Neuronal stem cell (in vitro differentiated cells): Measurements from ENCODE around the gene CTNND2.
"Not testable (repeated sequence)": the region's sequence is repeated elsewhere in the genome, so short reads cannot be mapped to it uniquely, and the experiment has no call there.

Experiments
- DNase-seq: peaks from one replicate; pipeline ENCODE4 v3.0.0-alpha.2; 2013; ENCODE audit warnings: low spot score
- H2AFZ ChIP-seq: one replicate; pipeline ENCODE4 v1.6.1; 2013; ENCODE audit warnings: mild to moderate bottlenecking, low read length, inconsistent platforms
- H2AK5ac ChIP-seq: 2 replicates; pipeline ENCODE4 v1.6.1; 2013; ENCODE audit warnings: low read depth, mild to moderate bottlenecking, inconsistent platforms, low read length, moderate library complexity, mixed read lengths
- H2BK120ac ChIP-seq: 2 replicates; pipeline ENCODE4 v1.6.1; 2013; ENCODE audit warnings: low read depth, mild to moderate bottlenecking, inconsistent platforms, low read length, moderate library complexity, mixed read lengths
- H2BK12ac ChIP-seq: one replicate; pipeline ENCODE4 v1.6.1; 2013; ENCODE audit warnings: low read length, inconsistent platforms
- H2BK15ac ChIP-seq: 2 replicates; pipeline ENCODE4 v1.6.1; 2013; ENCODE audit warnings: mild to moderate bottlenecking, low read length, inconsistent platforms, mixed read lengths
- H2BK5ac ChIP-seq: one replicate; pipeline ENCODE4 v1.6.1; 2013; ENCODE audit warnings: inconsistent platforms, mild to moderate bottlenecking, low read length, moderate library complexity
- H3K14ac ChIP-seq: one replicate; pipeline ENCODE4 v1.6.1; 2013; ENCODE audit warnings: low read length, inconsistent platforms
- H3K18ac ChIP-seq: 2 replicates; pipeline ENCODE4 v1.6.1; 2013; ENCODE audit warnings: low read length, inconsistent platforms
- H3K23ac ChIP-seq: 2 replicates; pipeline ENCODE4 v1.6.1; 2013; ENCODE audit warnings: low read depth, mild to moderate bottlenecking, mixed read lengths, low read length, inconsistent platforms; ENCODE audit not compliant: poor library complexity
- H3K27ac ChIP-seq: replicated peaks from 3 replicates; pipeline ENCODE4 v1.5.1; 2013; ENCODE audit warnings: low read length, inconsistent platforms
- H3K27me3 ChIP-seq, 3 experiments: 2 replicates each; pipeline ENCODE4 v1.6.1; 2013; ENCODE audit warnings: low read length in 3 of 3, mild to moderate bottlenecking in 2 of 3, inconsistent platforms in 1 of 3, low read depth in 1 of 3, mixed read lengths in 1 of 3, moderate library complexity in 1 of 3; ENCODE audit not compliant: control insufficient read depth in 3 of 3, insufficient read depth in 3 of 3
- H3K36me3 ChIP-seq, 2 donors: replicated peaks in 1 of 2; 2 replicates each; pipeline ENCODE4 v1.6.1; 2013; ENCODE audit warnings: low read length in 2 of 2; ENCODE audit not compliant: control insufficient read depth in 2 of 2, insufficient read depth in 2 of 2
- H3K4ac ChIP-seq: 2 replicates; pipeline ENCODE4 v1.6.1; 2013; ENCODE audit warnings: inconsistent platforms, mild to moderate bottlenecking, low read length, moderate library complexity
- H3K4me1 ChIP-seq, 2 donors: 1 replicate in 1 of 2; 2 replicates in 1 of 2; pipeline ENCODE4 v1.6.1; 2013; ENCODE audit warnings: low read length in 2 of 2, low read depth in 1 of 2; ENCODE audit not compliant: control insufficient read depth in 2 of 2, insufficient read depth in 1 of 2
- H3K4me2 ChIP-seq: one replicate; pipeline ENCODE4 v1.6.1; 2013; ENCODE audit warnings: mild to moderate bottlenecking, low read length, inconsistent platforms; ENCODE audit not compliant: insufficient read depth, poor library complexity, severe bottlenecking
- H3K4me3 ChIP-seq, 2 donors: 2 replicates each; pipeline ENCODE4 v1.5.1; 2013; ENCODE audit warnings: low read length in 2 of 2, mild to moderate bottlenecking in 2 of 2, inconsistent platforms in 1 of 2, moderate library complexity in 1 of 2
- H3K79me1 ChIP-seq: one replicate; pipeline ENCODE4 v1.6.1; 2013; ENCODE audit warnings: low read depth, mild to moderate bottlenecking, inconsistent platforms, low read length, moderate library complexity
- H3K9ac ChIP-seq: one replicate; pipeline ENCODE4 v1.6.1; 2013; ENCODE audit warnings: mild to moderate bottlenecking, low read depth, low read length, inconsistent platforms; ENCODE audit not compliant: poor library complexity
- H3K9me3 ChIP-seq, 2 donors: replicated peaks in 1 of 2; 2 replicates each; pipeline versions ENCODE3 to v1.6.1; 2013; ENCODE audit warnings: low read length in 2 of 2, mild to moderate bottlenecking in 2 of 2, inconsistent platforms in 1 of 2, low read depth in 1 of 2, mixed read lengths in 1 of 2, moderate library complexity in 1 of 2; ENCODE audit not compliant: control insufficient read depth in 2 of 2, insufficient read depth in 1 of 2
- H4K8ac ChIP-seq: one replicate; pipeline ENCODE4 v1.6.1; 2013; ENCODE audit warnings: low read depth, mild to moderate bottlenecking, inconsistent platforms, low read length, moderate library complexity
- H4K91ac ChIP-seq: one replicate; pipeline ENCODE4 v1.6.1; 2013; ENCODE audit warnings: low read length, low read depth, mild to moderate bottlenecking, inconsistent platforms; ENCODE audit not compliant: poor library complexity
- WGBS, 2 donors: extraction: QIAGEN DNeasy Blood & Tissue Kit; methylation state at CpG; one replicate each; pipeline ENCODE4 v1.1.7; 2013; ENCODE audit warnings: missing lambda C conversion rate in 2 of 2, mixed read lengths in 1 of 2; ENCODE audit not compliant: insufficient read length in 2 of 2, insufficient replicate concordance in 1 of 2; ENCODE audit errors: extremely low coverage in 2 of 2; 5-methylcytosine and 5-hydroxymethylcytosine counted together

CTNND2 gene

DNA sequence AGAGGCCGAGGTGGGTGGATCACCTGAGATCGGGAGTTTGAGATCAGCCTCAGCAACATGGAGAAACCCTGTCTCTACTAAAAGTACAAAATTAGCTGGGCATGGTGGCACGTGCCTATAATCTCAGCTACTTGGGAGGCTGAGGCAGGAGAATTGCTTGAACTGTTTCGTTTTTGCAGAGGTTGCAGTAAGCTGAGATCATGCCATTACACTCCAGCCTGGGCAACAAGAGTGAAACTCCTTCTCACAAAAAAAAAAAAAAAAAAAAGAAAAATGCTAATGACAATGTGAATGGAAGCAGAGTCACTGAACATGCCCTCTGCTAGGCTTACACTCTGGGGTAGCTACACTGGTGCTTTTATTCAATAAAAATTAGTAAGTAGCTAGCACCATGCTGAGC lies 899.7 kb downstream of the CTNND2 start:
- H2BK15ac ChIP-seq, H2BK120ac ChIP-seq, H3K27me3 ChIP-seq, H2BK12ac ChIP-seq, DNase-seq, H2BK5ac ChIP-seq, H2AFZ ChIP-seq, H3K4me3 ChIP-seq, H3K14ac ChIP-seq, H4K8ac ChIP-seq, H3K23ac ChIP-seq, H2AK5ac ChIP-seq, H3K36me3 ChIP-seq, H3K18ac ChIP-seq, H4K91ac ChIP-seq, H3K9me3 ChIP-seq, H3K4me1 ChIP-seq, H3K4me2 ChIP-seq, H3K9ac ChIP-seq, H3K4ac ChIP-seq, H3K79me1 ChIP-seq, H3K27ac ChIP-seq: not testable (repeated sequence)
- no CpG with 5 or more reads among the region's 4 CpGs for WGBS, 2 donors

DNA sequence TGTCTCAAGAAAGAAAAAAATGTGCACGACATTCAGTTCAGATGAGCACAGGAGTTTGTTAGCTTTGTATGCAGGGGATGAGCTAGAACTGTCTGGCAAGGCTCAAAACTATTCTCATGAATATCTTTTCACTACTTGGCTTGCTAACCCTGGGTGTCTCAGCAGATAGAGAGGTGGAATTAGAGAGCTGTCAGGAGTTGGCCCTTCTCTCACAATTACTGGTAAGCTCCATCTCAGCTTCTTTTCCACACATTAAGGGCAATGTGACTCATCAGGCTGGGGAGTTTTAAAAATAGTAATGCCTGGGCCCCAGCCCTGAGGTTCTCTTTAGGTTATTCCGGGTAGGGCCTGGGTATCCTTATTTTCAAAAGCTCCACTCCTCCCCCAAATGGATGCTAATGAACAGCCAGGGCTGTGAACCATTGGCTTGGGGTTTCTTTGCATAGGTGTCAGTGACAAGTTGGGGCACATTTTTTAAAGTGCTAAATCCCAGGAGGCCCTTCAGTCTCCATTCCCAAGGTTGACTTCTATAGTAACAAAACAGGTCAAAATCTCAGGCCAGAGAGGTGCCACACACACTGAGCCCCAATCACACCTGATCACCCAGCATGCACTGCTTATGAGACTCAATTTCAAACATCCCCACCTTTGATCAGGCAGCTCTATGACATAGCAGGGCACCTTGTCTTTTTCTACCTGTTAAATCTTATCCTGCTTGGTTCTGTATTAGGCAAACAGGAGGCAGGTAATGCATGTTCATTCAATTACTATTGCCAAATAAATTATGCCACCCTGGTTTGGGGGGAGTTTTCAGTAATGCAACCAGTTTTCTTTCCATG lies 903.5 kb downstream of the CTNND2 start:
- H3K18ac ChIP-seq, result no peak overlapping the region
- no peak for DNase-seq
- H2AK5ac ChIP-seq, result no peak overlapping the region
- H3K27me3 ChIP-seq, result no peaks in the 10 kb centered on the region
- no peaks in the 10 kb centered on the region for H3K9me3 ChIP-seq
- no peaks in the 10 kb centered on the region for H3K36me3 ChIP-seq
- H3K27ac ChIP-seq, result no peak overlapping the region
- H3K4me3 ChIP-seq, result no peak overlapping the region
- H4K91ac ChIP-seq, result no peak overlapping the region
- no CpG with 5 or more reads among the region's 2 CpGs for WGBS, 2 donors
- H2BK120ac ChIP-seq, result no peak overlapping the region
- no peaks in the 10 kb centered on the region for H3K79me1 ChIP-seq
- H2BK5ac ChIP-seq, result no peak overlapping the region
- H3K23ac ChIP-seq, result no peak overlapping the region
- H3K9ac ChIP-seq, result no peak overlapping the region
- no peak overlapping the region for H2BK12ac ChIP-seq
- no peak overlapping the region for H2AFZ ChIP-seq
- H3K14ac ChIP-seq, result no peak overlapping the region
- no peak overlapping the region for H2BK15ac ChIP-seq
- H4K8ac ChIP-seq, result no peak overlapping the region
- no peaks in the 10 kb centered on the region for H3K4me1 ChIP-seq
- no peak overlapping the region for H3K4ac ChIP-seq
- H3K4me2 ChIP-seq, result no peak overlapping the region

DNA sequence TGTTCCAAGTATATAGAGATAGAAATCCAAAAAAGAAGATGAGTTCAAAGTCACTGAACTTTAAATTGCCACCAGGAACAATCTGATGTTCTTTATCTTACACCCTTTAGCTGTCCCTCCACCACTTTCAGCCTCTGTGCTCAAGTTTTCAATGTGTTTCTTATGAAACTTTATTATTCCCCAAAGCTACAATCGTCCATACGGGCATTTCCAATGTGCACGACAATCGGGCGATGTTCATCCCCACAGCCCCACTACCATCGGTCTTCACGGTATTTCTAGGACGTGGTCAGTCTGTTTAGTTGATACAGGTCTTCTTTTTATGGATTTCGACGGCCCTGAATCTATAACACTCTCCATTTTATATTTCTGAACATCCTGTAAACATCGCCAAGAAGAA lies 904.5 kb downstream of the CTNND2 start:
- no peak overlapping the region for H3K23ac ChIP-seq
- DNase-seq, result no peak

GRCh38 chr5:10995891-10996290 lies 908.4 kb downstream of the CTNND2 start:
- WGBS, 2 donors, result no CpG with 5 or more reads among the region's 8 CpGs
- no peak overlapping the region for H3K23ac ChIP-seq
- peaks cover 3% of the 10 kb centered on the region in 2 donors for H3K9me3 ChIP-seq

More for the DNA sequence above, 904.5 kb downstream of the CTNND2 start:
- Histone ChIP-seq H3K4ac (no peak overlapping the region), H3K79me1 (no peaks in the 10 kb centered on the region), H2BK5ac (no peak overlapping the region), H3K9ac (no peak overlapping the region), H3K4me2 (no peak overlapping the region), H3K27me3 (no peaks in the 10 kb centered on the region), H3K27ac (no peak overlapping the region), H3K9me3 (peaks cover 2 to 3% of the 10 kb centered on the region in 2 donors), H2BK12ac (no peak overlapping the region), H4K8ac (no peak overlapping the region), H3K14ac (no peak overlapping the region), H4K91ac (no peak overlapping the region), H3K4me3 (no peak overlapping the region), H2BK120ac (no peak overlapping the region), H3K4me1 (peaks cover 0 to 1% of the 10 kb centered on the region in 2 donors), H2AK5ac (no peak overlapping the region), H3K18ac (no peak overlapping the region), H2BK15ac (no peak overlapping the region), H2AFZ (no peak overlapping the region), H3K36me3 (no peaks in the 10 kb centered on the region)
- WGBS, 2 donors, result no CpG with 5 or more reads among the region's 11 CpGs

More at GRCh38 chr5:10995891-10996290, 908.4 kb downstream of the CTNND2 start:
- Histone ChIP-seq H3K4ac (no peak overlapping the region), H2BK120ac (no peak overlapping the region), H3K27ac (no peak overlapping the region), H3K18ac (no peak overlapping the region), H4K8ac (no peak overlapping the region), H4K91ac (no peak overlapping the region), H2AFZ (no peak overlapping the region), H3K4me3 (no peak overlapping the region), H3K4me1 (peaks cover 0 to 4% of the 10 kb centered on the region in 2 donors), H2AK5ac (no peak overlapping the region), H3K36me3 (peaks cover 0 to 13% of the 10 kb centered on the region in 2 donors), H3K9ac (no peak overlapping the region), H3K27me3 (no peaks in the 10 kb centered on the region), H2BK15ac (no peak overlapping the region), H3K4me2 (no peak overlapping the region), H3K14ac (no peak overlapping the region), H2BK12ac (no peak overlapping the region), H2BK5ac (no peak overlapping the region), H3K79me1 (no peaks in the 10 kb centered on the region)
- DNase-seq, result no peak
